Hematopoietic multipotent progenitor cell treated with erythropoietin and hydrocortisone succinate and interleukin-3 and kit ligand, for 8 days (in vitro differentiated cells): Measurements from ENCODE around the gene SUCLG2.
A peak's percentile ranks its signal among the peaks of the same experiment; 100 is the strongest.

Source experiments
- DNase-seq: peaks from one replicate; pipeline ENCODE4 v3.0.0-alpha.2; 2015

The SUCLG2 gene

DNA sequence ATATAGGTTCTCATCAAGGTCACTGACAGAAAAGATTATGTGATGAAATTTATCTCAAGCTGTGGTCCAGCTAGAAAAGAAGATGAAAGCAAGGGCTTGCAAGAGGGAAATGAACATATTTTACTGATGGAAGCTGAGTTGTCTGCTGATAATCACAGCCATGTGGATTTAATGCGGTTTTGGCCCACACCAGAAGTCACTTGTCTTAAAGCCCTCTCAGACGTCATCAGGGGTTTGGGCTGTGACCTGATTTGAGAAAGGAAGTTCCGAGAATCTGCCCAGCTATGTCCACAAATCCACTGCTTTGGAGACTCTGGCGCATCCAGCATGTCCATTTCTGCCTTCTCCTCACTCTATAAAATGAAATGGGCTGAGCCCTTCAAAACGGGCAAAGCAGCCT lies 278.4 kb downstream of the SUCLG2 start:
- no peak for DNase-seq

DNA sequence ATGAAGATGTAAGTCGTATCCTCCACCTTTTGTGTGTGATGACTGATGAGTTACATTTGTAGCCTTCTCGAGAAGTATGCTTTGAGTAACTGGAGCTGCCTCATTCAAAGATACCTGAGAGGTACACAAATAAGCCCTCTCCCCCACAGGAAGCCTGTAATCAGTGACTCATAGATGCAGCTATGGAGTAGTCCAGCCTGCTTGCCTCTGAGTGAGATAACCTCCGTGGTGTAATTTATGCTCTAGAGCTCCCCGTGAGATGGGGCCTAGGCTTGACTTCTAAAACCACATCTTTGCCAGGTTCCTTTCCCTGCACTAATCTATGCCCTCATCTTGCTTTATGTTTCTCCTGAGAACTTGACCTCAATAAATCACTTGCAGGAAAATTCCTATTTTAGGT lies 291.7 kb downstream of the SUCLG2 start:
- DNase-seq, result peak; percentile 13

DNA sequence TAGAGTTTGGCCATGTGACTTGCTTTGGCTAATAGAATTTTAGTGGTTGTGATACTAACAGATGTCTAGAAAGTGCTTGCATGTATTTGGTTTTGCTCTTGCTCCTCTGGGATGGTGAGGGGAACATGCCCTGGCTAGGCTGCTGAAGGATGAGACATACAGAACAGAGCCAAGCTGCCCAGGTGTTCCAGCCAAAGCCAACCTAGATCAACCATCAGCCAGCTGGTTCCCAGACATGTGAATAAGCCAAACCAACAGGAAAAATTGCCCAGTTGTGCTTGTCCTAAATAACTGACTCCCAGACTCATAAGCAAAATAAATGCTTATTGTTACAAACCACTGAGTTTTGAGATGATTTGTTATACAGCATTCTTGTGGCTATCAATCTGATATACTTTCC lies 292.6 kb downstream of the SUCLG2 start:
- DNase-seq, result no peak

DNA sequence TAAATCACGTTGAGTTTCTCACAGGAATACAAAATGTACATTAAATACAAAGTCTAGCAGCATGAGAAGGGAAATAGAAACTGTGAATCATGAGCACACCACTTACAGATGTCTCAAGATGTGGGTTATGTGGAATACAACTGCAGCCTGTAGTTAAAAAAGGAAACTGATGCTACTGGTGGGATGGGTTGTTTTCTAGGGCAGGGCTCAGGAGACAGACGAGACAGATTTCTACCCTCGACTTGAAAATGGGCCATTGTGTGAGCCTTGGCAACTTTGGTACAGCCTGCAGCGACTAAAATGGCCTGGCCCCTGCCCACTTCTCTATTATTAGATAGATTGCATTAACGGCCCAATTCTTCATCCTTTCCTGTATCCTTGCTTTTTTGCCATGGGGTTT lies 293.1 kb downstream of the SUCLG2 start:
- DNase-seq, result no peak

DNA sequence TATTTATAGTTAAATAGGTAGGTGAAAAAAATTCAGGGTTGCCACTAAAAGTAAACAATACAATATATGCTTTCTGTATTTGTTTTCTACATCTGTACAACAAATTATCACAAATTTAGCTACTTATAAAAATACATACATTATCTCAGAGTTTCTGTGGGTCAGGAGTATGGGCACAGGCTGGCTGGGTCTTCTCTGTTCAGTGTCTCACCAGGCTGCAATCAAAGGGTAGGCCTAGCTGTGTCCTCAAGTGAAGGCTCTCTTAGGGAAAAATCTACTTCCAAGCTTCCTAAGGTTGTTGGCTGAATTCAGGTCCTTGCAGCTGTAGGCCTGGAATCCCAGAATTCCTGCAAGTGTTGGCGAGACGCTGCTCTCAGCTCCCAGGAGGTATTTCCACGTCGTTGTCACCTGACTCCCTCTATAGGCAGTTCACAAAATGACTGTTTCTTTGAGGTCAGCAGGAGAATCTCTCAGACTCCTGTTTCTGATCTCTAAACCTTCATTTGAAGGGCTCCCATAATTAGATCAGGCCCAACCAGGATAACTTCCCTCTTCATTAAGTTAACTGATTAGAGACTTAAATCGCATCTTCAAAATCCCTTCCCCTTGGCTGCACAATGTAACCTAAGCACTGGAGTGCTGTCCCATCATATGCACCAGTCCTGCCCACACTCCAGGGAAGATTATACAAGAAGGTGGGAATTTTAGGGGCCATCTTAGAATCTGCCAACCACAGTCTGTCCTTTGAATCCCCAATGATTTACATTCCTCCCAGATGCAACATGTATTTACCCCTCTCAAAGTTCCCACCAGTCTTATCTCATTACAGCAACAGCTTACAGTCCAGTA lies 296.6 kb downstream of the SUCLG2 start:
- no peak for DNase-seq

DNA sequence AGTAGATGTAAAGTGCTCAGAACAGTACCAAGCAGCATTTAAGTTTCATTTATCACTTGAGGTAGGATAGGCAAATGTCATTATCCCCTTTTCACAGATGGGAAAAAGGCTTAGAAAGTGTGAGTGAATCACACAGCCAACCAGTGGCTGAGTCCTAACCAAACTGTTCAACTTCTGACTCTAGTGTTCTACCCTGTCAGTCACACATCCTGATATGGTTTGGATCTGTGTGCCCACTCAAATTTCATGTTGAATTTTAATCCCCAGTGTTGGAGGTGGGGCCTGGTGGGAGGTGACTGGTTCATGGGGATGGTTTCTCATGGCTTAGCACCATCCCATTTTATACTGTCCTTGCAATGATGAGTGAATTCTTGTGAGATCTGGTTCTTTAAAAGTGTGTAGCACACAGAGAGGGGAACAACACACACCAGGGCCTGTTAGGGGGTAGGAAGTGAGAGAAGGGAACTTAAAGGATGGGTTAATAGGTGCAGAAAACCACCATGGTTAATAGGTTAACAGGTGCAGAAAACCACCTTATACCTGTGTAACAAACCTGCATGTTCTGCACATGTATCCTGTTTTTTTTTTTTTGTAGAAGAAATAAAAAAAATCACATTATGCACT lies 304.7 kb downstream of the SUCLG2 start:
- no peak for DNase-seq

DNA sequence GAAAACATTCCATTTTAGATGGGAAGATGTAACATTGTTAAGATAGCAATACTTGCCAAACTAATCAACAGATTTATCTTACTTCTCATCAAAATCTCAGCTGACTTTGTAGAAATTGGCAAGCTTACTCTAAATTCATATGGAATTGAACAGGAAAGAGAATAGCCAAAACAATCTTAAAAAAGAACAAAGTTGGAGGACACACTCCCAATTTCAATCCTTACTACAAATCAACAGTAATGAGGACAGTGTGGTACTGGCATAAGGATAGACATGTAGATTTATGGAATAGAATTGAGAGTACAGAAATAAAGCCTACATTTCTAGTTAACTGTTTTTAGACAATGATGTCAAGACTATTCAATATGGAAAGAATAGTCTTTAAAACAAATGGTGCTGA lies 308.3 kb downstream of the SUCLG2 start:
- DNase-seq, result no peak

DNA sequence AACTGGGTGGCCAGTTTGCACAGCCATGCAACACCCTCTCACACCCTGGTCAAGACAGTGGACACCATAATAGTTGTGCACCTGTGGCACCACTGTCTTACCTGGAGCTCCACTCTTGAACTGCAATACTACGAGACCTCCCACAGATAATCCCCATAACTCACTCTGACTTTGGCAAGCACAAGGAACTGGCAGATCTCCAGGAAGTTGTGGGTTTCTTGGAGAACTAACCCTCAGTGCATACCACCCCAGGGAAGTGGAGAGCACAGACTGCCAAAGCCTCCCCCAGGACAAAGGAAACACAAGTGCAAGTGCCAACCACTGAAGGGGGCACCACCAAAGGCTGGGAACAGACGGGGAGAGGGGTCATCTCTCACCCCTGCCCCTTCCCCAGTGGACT lies 318.6 kb downstream of the SUCLG2 start:
- no peak for DNase-seq

DNA sequence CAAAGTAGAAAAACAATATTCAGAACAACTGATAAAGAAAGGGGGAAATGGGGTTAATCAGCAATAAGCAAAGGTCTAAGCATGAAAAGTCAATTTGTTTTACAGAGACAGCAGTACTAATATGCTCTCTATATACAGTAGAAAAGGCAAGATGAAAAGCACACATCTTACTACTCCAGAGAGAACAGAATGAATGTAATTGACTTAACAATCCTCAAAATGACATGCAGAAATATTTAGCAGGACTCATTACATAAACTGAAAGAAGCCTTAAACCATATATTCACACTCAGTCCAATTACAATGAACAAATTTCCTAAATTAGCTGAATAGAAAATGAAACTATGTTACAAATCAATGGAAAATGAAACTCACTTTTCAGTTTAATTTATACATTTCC lies 319.8 kb downstream of the SUCLG2 start:
- no peak for DNase-seq

DNA sequence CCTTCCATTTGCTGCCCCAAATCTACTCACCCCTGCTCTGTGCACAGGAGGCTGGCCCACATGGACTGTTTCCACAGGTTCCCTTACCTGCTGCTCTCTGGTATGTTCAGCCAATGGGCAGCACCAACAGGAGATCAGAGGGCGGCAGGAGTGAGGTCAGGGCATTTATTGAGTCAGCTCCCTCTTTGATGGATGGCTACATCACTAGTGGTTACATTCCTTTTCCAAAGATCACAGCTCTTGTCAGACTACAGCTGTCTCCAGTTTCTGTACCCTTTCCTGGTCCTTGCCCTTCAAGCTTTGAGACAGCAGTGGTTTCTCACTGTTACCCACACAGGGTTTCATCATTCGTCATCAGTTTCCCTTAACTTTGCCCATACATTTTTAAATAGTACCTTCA lies 325.1 kb downstream of the SUCLG2 start:
- no peak for DNase-seq

DNA sequence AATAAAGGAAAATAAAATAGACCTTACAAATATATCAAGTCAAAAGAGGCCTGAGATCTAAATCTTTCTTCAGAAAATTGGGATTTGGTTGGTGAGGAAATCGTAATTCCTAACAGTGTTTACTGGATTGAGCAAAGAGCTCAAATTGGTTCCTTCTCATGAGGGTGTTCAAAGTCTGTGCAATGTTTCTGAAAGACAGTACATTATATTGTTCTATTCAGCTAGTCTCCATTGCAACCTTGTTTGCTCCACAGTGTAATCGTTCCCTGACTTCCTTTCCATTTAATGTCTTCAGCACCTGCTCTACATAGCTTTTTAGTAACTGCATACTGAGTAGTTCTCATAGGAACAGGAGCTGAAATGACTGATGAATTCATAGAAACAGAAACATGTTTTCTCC lies 326.8 kb downstream of the SUCLG2 start:
- DNase-seq, result no peak

DNA sequence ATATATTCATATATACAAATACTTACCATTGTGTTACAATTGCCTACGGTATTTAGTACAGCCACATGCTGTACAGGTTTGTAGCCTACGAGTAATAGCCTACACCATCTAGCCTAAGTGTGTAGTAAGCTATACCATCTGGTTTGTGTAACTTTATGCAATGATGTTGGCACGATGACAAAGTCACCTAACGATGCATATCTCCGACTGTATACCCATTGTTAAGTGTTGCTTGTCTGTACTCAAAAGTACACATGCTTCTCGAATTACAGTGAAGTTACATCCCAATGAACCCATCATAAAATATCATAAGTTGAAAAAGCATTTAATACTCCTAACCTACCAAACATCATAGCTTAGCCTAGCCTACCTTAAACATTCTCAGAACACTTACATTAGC lies 329.2 kb downstream of the SUCLG2 start:
- no peak for DNase-seq
